ENCODE measurements around the gene COL28A1.

- TF ChIP-seq CTCF (IDR thresholded peaks at IDR 0.05; ENCODE audit: low read depth, low read length) (no peak), EZH2phosphoT487 (IDR thresholded peaks at IDR 0.05; ENCODE audit: low read depth) (no peak)
Observed at GRCh38 chr7:7565018-7565680, 29.5 kb upstream of the COL28A1 start.
